Gastrocnemius medialis (tissue), 4 donors: ENCODE results near the gene WDR53. TPM values are rescaled to one million over a fixed set of nuclear protein-coding genes. Genes with fewer than 3 reads are reported as not detected.
"Not testable (repeated sequence)": the region's sequence is repeated elsewhere in the genome, so short reads cannot be mapped to it uniquely, and the experiment has no call there.

Experiments
- ATAC-seq, 2 donors: fragments of 150-250 bp; one replicate each; pipeline ENCODE4 v1.9.1; 2016
- DNase-seq, 2 donors: peaks; one replicate each; pipeline ENCODE4 v3.0.0-alpha.2; 2019
- H3K27ac ChIP-seq, 4 donors: fragments of 200-600 bp; sonication (generic); 1 replicate in 1 of 4; 2 replicates in 3 of 4; pipeline ENCODE4 v1.5.1; 2016 to 2018; ENCODE audit warnings: mild to moderate bottlenecking in 2 of 4, moderate library complexity in 1 of 4
- H3K27me3 ChIP-seq, 3 donors: fragments of 200-600 bp; sonication (generic) in 2 of 3; 1 replicate in 1 of 3; 2 replicates in 2 of 3; pipeline versions ENCODE4 v1.5.1 to v1.6.0; 2016 to 2019; ENCODE audit warnings: mild to moderate bottlenecking in 1 of 3, moderate library complexity in 1 of 3
- H3K36me3 ChIP-seq, 2 donors: fragments of 200-600 bp; sonication (generic) in 1 of 2; one replicate each; pipeline ENCODE4 v1.5.1; 2017 to 2018
- H3K4me1 ChIP-seq, 2 donors: fragments of 200-600 bp; sonication (generic) in 1 of 2; one replicate each; pipeline ENCODE4 v1.5.1; 2016 to 2017; ENCODE audit warnings: mild to moderate bottlenecking in 2 of 2
- H3K4me3 ChIP-seq, 4 donors: fragments of 200-600 bp; sonication (generic) in 3 of 4; 1 replicate in 1 of 4; 2 replicates in 3 of 4; pipeline ENCODE4 v1.5.1; 2016 to 2019; ENCODE audit warnings: mild to moderate bottlenecking in 2 of 4
- H3K9me3 ChIP-seq, 3 donors: fragments of 200-600 bp; sonication (generic) in 2 of 3; 1 replicate in 1 of 3; 2 replicates in 2 of 3; pipeline ENCODE4 v1.5.1; 2016 to 2019
- POLR2A ChIP-seq, 2 donors: fragments of 450-650 bp; IDR thresholded peaks; one replicate each; pipeline ENCODE4 v1.6.1; 2017; ENCODE audit warnings: antibody characterized with exemption in 2 of 2, mild to moderate bottlenecking in 2 of 2, moderate library complexity in 2 of 2
- in situ Hi-C, 4 donors: fragments of 200-750 bp; cut with MboI; loops; one replicate each; pipeline versions ENCODE4 v1.15.0 to v1.8.0; 2017; ENCODE audit warnings: low sequenced_read_pairs in 4 of 4
- intact Hi-C: fragments of 100-400 bp; cut with DNase I; formaldehyde crosslinking; loops from one replicate; pipeline ENCODE4 v1.15.1; 2023; ENCODE audit warnings: low total_unique reads
- total RNA-seq, 4 donors: library from RNA; depleted of rRNA; stranded (reverse); fragments of >200 nt; gene quantifications; one replicate each; pipeline versions ENCODE4 v1.1.0 to v1.2.3, GENCODE V29; 2016
- TF ChIP-seq, protein P1 (sequence below), 5 experiments: fragments of 450-650 bp in 3 of 5; fragments of 200-600 bp in 2 of 5; sonication (generic) in 2 of 5; IDR thresholded peaks in 4 of 5; conservative IDR thresholded peaks in 1 of 5; 1 replicate in 4 of 5; 2 replicates in 1 of 5; pipeline ENCODE4 v1.5.1; 2016 to 2019; ENCODE audit warnings: antibody characterized with exemption in 5 of 5, mild to moderate bottlenecking in 3 of 5, moderate library complexity in 3 of 5

WDR53 gene
- total RNA-seq, result 1 to 10 TPM; 4.8 to 8.3 (median 6.7) TPM

DNA sequence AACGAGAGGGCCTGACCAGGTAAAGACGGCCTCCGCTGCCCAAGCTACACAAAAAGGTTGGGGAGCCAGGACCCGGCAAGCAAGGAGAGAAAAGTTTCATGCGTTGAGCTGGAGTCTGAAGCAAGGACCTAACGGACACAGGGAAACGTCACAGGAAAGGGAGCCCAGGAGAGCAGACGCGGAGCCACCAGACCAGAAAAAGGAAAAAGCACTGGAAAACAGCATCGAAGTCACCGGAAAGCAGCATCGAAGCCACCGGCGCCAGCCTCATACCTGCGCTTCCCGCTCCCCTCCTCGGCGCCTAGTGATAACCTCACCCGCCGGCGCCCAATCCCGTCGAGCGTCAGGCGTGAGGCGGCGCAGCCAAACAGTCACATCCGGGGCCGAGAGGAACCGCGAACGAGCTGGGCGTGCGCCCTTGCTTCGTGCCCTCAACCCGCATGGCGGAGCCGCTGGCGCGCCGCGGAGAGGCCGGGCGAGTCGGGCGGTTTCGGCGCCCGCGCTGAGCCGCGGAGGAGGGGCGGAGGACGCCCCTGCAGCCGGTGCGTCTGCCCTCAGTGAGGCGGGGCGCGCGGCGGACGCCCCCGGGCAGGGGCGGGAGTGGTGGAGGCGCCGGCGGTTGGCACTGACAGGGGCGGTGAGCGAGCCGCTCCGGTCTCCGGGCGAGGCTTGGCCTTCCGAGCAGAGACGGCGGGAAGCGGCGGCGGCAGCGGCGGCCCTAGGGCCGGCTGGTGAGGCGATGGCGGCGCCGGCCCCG, at the start of gene WDR53, which contains the start of gene FBXO45:
TSS of gene WDR53 (minus strand) at position 309 of the 757 bp plus-strand sequence. CDS start 7,079 bp downstream, outside the sequence.
TSS of gene FBXO45 (plus strand) at position 415 of the 757 bp plus-strand sequence. CDS start at position 740, 325 bp downstream.
- Histone ChIP-seq H3K9me3 (no peaks in the 10 kb centered on the region), H3K36me3 (no peaks in the 10 kb centered on the region), H3K4me1 (peaks cover 19 to 23% of the 10 kb centered on the region in 2 donors), H3K27ac (peak within 1 kb of the TSS; percentile 81 to 92 (median 89)), H3K4me3 (peak within 1 kb of the TSS; percentile 82 to 98 (median 88)), H3K27me3 (no peaks in the 10 kb centered on the region)
- intact Hi-C loops (loop anchor here (1.0 to 2.0 kb wide), 3 partner anchors 15 to 374 kb away; partner anchors contain the start of genes NCBP2 and UBXN7), in situ Hi-C loops (loop anchor here in 1 of 4 donors (25.0 kb wide), 1 partner anchor 369 kb away; the partner anchor contains the start of gene NCBP2)
- TF ChIP-seq, protein P1, sequence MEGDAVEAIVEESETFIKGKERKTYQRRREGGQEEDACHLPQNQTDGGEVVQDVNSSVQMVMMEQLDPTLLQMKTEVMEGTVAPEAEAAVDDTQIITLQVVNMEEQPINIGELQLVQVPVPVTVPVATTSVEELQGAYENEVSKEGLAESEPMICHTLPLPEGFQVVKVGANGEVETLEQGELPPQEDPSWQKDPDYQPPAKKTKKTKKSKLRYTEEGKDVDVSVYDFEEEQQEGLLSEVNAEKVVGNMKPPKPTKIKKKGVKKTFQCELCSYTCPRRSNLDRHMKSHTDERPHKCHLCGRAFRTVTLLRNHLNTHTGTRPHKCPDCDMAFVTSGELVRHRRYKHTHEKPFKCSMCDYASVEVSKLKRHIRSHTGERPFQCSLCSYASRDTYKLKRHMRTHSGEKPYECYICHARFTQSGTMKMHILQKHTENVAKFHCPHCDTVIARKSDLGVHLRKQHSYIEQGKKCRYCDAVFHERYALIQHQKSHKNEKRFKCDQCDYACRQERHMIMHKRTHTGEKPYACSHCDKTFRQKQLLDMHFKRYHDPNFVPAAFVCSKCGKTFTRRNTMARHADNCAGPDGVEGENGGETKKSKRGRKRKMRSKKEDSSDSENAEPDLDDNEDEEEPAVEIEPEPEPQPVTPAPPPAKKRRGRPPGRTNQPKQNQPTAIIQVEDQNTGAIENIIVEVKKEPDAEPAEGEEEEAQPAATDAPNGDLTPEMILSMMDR (IDR thresholded peaks at IDR 0.05 in 4 of 5, conservative IDR thresholded peaks at IDR 0.05 in 1 of 5), result peak in 1 of 5 experiments; percentile 11
- peak; percentile 75 to 88 for TF ChIP-seq POLR2A (IDR thresholded peaks at IDR 0.05)
- ATAC-seq, result peak; percentile 95 to 96
- DNase-seq, result peak; percentile 90 to 91

DNA sequence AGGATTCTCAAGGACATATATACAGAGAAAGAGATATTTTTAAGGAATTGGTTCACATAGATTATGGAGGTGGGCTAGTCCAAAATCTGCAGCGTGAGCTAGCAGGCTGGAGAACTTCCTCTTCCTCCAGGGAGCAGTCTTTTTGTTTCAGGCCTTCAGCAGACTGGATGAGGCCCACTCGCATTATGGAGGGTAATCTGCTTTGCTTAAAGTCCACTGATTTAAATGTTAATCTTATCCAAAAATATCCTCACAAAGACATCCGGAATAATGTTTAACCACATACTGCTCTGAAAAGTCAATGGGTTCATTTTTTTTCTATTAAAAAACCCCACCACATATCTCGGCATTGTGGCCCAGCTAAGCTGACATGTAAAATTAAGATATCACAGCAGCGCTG, 48.9 kb upstream of the WDR53 start:
- intact Hi-C loops (no loop called here), in situ Hi-C loops (loop anchor here in 1 of 4 donors (10.0 kb wide), 1 partner anchor 68 kb away; no protein-coding TSS in a partner anchor)
- ATAC-seq, result no peak
- no peak for TF ChIP-seq POLR2A (IDR thresholded peaks at IDR 0.05)
- TF ChIP-seq, protein P1 (IDR thresholded peaks at IDR 0.05 in 4 of 5, conservative IDR thresholded peaks at IDR 0.05 in 1 of 5), result no peak
- Histone ChIP-seq H3K27me3 (no peaks in the 10 kb centered on the region), H3K27ac (no peak overlapping the region), H3K9me3 (no peaks in the 10 kb centered on the region), H3K4me1 (peaks cover 0 to 13% of the 10 kb centered on the region in 2 donors), H3K4me3 (no peak overlapping the region), H3K36me3 (no peaks in the 10 kb centered on the region)
- DNase-seq, result no peak

DNA sequence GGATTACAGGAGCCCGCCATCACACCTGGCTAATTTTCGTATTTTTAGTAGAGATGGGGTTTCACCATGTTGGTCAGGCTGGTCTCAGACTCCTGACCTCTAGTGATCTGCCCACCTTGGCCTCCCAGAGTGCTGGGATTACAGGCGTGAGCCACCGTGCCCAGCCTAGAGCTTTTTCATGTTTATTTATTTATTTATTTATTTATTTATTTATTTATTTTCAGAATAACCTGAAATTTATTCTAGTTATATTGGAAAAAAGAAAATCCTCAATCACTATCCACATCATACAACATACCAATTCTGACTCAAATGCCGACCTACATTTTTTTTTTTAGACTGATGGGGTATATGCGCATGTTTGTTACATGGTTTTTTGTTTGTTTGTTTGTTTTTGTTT, 46.9 kb upstream of the WDR53 start:
- in situ Hi-C loops, result loop anchor here in 1 of 4 donors (10.0 kb wide), 1 partner anchor 70 kb away; no protein-coding TSS in a partner anchor

DNA sequence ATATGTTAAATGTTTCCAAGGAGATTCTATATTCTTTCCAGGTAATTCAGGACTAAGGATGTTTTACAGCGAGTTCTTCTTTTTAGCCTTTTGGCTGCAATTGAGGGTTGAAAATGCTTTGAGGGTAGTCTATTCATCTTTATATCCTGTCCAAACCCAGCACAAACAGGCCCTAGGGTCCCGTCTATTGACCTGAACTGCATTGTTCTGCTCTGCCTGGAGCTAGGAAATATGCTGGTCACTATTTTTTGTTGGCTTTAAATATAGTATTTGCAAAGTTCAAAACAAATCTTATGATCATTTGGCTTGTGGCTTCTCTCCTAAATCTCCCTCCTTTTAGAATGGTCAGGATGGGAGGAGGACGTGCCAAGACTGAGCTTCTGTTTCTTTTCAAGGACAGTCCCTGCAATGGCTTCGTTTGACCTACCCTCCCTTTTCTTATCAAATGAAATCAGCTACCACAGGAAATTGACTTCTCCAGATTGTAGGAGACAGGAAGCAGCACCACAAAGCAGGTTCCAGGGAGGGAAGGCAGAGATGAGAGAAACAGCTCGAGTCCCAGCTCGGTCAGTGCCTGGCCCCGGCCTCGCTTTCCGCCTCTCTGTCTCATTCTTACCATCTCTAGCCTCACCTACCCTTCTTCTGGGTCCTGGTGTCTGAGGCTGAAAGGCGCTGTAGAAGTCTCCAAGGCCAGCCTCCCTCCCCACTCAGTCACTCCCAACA, 43.6 kb upstream of the WDR53 start:
- in situ Hi-C loops (loop anchor here in 1 of 4 donors (10.0 kb wide), 1 partner anchor 73 kb away; no protein-coding TSS in a partner anchor), intact Hi-C loops (no loop called here)
- Histone ChIP-seq H3K36me3 (no peaks in the 10 kb centered on the region), H3K9me3 (no peaks in the 10 kb centered on the region), H3K27me3 (no peaks in the 10 kb centered on the region), H3K4me1 (peaks cover 0 to 17% of the 10 kb centered on the region in 2 donors), H3K27ac (peak overlapping the region; percentile 37 to 58 (median 52)), H3K4me3 (no peak overlapping the region)
- DNase-seq, result no peak
- ATAC-seq, result peak in 1 of 2 donors; percentile 45
- TF ChIP-seq, protein P1 (IDR thresholded peaks at IDR 0.05 in 4 of 5, conservative IDR thresholded peaks at IDR 0.05 in 1 of 5), result no peak
- TF ChIP-seq POLR2A (IDR thresholded peaks at IDR 0.05), result no peak

More for the DNA sequence above, 46.9 kb upstream of the WDR53 start:
- H3K36me3 ChIP-seq, ATAC-seq, H3K4me3 ChIP-seq, H3K27ac ChIP-seq, H3K9me3 ChIP-seq, DNase-seq, H3K27me3 ChIP-seq, intact Hi-C loops: not testable (repeated sequence)
- peaks cover 0 to 20% of the 10 kb centered on the region in 2 donors for H3K4me1 ChIP-seq
